GM19023 (cell line): ENCODE data around the gene LTB4R.

Source experiments
- ATAC-seq: cut with Tn5 transposase; IDR thresholded peaks from one replicate; pipeline ENCODE4 v1.9.1; 2021; ENCODE audit warnings: mild to moderate bottlenecking, moderate library complexity; ENCODE audit not compliant: unreplicated experiment

Gene LTB4R

DNA sequence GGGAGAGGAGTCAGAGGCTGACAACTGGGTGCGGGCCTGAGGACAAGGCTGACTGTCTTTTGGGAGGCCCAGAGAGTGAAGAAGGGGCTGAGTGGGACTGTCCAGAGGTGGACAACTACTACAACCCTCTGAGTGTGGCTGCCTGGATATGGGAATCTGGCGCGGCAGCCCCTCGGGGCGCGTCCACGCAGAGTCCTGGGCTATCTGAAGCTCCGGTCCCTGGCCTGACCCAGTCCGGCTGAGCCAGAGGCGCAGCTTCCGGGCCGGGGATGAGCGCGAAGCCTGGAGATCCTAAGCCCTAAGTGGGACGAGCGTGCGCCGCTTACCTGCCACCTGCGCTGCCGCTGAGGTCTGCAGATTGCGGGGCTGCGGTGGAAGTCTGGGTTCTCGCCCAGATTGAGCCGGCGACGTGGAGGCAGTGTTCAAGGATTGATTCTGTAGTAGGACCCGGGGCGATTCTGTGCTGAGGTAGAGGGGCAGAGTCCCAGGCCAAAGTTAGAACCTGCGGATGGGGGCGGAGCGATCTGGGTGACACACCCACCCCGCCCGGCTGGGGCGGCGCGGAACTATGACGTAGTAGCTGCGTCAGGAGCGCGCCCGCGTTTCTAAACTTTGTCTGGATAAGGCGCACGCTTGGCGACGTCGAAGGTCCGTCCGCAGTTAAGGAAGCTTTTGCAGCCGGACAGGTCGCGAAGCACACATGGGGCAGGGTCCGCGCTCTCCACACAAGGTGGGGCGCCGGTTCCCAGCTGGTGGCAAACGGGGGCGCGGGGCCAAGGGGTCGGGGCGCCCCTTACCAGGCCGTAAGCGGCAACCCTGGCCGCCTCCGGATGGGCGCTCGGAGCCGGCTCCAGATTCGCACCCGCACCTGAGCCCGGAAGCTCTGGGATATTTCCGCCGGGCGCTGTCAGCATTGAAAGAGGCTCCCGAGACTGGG, 11.8 kb upstream of the LTB4R start, which contains the start of the genes DHRS1 and NOP9:
DHRS1 (minus strand) TSS at position 526 of the 937 bp plus-strand sequence. CDS start 674 bp downstream, outside the sequence.
NOP9 (plus strand) TSS at position 596 of the 937 bp plus-strand sequence; CDS start at position 701, 105 bp downstream.
- ATAC-seq, result peak; percentile 71

- ATAC-seq, result no peak
Observed at GRCh38 chr14:24300326-24300980, 10.8 kb upstream of the LTB4R start.

GRCh38 chr14:24304019-24304387, 7.3 kb upstream of the LTB4R start:
- ATAC-seq, result no peak

DNA sequence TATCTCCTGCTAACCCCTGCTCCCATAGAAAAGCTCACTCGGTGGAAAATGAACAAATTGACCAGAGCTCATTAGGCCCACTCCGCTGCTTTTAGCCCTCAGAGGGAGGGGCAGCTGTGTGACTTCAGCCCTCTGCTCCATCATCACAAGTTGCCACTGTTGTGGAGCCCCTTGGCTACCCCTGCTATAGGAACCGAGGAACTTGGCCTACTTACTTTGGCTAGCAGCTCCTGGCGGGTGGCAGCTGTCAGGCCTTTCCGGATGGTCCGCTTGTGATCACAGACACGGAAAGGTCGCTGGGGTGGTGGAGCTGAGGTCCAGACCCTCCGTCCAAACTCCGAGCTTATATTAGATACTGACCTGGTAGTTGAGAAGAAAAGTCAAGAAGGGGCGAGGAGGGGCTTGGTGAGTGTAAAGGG, 4.1 kb upstream of the LTB4R start:
- no peak for ATAC-seq

- no peak for ATAC-seq
Observed at GRCh38 chr14:24307575-24308341, 3.5 kb upstream of the LTB4R start, which contains the start of gene CIDEB. TSS of gene CIDEB (minus strand) at chr14:24307977. CDS start at chr14:24307858, 119 bp downstream.

GRCh38 chr14:24308342-24309124, 2.8 kb upstream of the LTB4R start:
- no peak for ATAC-seq

GRCh38 chr14:24309538-24310264, 1.6 kb upstream of the LTB4R start, which contains the start of gene LTB4R2:
TSS of gene LTB4R2 (plus strand) at chr14:24310140. CDS start at chr14:24310665, 525 bp downstream.
- ATAC-seq, result no peak

DNA sequence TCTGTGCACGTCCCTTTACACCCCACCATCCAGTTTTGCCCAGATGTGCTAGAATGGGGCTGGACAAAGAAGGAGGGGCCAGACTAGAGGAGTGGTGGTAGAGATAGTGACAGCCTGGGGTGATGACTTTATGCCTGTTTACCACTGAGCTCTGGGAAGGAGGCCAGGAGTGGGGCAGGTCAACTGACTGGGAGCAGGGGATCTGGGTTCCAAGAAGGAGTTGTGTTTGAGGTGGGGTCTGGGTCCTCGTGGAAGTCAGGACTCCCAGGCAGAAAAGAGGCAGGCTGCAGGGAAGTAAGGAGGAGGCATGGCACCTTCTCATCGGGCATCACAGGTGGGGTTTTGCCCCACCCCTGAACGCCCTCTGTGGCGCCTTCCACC, 1.0 kb upstream of the LTB4R start:
- ATAC-seq, result no peak

DNA sequence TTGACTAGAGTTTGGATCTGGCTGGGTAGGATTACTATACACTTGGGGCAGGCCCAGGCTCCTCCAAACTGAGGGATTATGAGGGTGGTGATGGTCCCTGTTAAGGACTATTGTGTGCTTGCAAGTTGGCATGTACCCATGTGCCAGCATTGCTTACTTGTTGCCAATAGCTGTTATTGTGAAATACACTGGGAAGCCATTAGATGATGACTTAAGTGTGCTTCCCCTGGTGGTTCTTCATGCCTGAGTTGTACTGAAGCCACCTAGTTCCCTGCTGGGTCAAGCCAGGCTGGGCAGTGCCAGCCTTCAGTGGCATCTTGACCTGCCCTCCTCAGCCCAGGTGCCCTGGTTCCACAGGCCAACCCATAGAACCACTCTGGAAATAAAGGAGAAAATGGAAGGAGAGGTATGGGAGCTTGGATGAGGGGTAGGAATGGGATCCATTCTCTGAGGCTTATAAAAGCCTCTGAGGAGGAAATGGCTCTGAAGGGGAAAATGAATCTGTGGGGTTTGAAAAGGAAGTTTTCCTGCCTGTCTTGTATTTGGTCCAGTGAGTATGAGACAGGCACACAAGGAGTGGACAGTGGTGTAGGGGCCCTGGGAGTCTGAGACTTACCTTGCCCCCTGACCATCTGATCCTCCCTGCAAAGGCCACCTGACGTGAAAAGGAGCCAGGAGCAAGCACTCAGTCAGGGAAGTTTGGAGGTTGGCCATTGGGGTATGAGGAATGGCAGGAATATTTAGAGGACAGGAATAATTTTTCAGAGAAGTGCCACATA, 724 bp downstream of the LTB4R start:
- no peak for ATAC-seq

DNA sequence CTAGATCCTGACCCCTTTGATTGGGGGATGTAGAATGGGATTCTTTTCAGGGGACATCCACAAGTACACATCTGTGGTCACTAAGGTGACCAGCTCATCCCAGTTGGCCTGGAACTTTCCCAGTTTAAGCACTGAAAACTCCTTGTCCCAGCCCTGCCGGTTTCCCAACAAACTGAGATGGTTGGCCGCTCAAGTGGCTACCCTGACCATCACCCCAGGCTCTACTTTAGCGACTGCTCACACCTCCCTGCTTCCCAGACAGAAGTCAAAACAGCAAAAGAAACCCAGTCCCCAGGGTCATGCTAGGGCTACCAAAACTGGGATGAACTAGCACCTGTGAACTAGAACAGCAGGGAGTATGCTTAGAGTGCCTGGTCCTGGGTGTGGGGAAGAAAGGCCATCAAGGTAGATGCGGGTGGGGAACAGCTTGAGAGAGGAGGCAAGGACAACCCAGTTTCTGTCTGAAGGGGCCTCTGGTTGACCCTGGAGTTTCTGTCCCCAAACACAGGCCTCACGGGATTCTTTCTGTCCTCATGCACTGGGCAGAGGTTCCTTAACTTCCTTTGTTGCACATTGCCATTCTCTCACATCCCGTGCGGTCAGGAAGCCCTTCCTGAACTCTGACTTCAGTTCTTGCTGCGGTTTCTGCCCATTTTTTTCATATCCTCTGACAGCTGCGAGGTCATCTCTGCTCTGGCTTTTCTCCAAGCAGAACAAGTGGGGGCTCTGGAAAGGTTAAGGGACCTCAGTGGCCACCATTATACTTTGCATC, 1.6 kb downstream of the LTB4R start:
- no peak for ATAC-seq

DNA sequence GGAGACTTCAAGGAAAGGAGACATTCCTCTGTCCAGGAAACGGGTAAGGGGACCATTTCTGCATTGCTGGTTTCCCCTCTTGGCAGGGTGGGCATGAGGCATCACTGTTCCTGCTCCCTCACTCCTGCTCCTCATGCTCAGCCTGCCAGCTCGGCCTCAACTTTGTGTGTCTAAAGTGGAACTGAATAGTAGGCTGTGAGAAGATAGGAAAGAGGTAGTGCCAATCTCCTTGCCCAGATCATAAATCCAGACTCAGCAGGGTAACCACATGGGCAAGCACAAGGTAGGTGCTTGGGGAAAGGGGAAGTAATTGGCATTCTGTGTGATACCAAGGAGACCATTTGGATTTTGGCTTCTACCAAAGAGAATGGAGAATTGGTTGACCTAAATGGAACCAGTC, 2.6 kb downstream of the LTB4R start:
- no peak for ATAC-seq

DNA sequence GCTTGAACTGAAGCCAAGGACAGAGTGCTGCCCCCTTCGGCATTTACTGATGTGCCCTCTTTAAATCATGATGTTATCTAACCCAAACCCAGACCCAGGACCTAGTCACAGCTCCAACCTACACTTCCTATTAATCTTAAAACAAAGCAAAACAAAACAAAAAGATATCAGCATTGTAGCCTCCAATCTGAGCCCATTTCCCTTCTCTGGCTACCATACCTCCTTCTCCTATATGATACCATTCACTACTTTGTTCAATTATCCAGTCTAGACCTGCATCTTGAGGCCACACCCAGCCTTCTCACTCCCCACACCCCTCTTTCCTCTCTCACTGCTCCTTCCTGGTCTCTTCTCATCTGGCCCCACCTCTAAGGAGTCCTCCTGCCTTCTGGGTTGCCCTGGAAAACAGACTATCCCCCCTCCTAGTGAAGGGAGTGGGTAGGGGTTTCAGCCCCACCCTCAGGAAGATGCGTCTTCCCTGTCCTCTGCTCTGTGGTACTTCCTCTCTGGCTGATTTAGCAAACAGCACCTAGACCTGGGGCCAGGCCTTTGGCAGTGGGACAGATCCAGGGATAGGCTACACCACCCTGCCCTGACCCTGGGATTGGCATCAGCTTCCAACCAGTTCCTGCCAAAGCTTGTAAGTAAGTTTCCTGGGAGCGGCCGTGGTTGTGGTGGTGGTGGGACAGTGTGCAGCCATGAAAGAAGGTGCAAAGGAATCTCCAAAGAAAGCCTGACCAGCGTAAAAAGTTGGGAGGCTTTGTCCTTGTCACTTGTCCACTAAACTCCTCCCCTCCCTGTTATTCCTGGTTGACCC, 3.3 kb downstream of the LTB4R start:
- ATAC-seq, result no peak

- no peak for ATAC-seq
Observed at GRCh38 chr14:24315243-24315806, 4.0 kb downstream of the LTB4R start.

DNA sequence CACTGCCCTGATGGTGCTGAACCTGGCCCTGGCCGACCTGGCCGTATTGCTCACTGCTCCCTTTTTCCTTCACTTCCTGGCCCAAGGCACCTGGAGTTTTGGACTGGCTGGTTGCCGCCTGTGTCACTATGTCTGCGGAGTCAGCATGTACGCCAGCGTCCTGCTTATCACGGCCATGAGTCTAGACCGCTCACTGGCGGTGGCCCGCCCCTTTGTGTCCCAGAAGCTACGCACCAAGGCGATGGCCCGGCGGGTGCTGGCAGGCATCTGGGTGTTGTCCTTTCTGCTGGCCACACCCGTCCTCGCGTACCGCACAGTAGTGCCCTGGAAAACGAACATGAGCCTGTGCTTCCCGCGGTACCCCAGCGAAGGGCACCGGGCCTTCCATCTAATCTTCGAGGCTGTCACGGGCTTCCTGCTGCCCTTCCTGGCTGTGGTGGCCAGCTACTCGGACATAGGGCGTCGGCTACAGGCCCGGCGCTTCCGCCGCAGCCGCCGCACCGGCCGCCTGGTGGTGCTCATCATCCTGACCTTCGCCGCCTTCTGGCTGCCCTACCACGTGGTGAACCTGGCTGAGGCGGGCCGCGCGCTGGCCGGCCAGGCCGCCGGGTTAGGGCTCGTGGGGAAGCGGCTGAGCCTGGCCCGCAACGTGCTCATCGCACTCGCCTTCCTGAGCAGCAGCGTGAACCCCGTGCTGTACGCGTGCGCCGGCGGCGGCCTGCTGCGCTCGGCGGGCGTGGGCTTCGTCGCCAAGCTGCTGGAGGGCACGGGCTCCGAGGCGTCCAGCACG, 4.7 kb downstream of the LTB4R start:
- no peak for ATAC-seq

DNA sequence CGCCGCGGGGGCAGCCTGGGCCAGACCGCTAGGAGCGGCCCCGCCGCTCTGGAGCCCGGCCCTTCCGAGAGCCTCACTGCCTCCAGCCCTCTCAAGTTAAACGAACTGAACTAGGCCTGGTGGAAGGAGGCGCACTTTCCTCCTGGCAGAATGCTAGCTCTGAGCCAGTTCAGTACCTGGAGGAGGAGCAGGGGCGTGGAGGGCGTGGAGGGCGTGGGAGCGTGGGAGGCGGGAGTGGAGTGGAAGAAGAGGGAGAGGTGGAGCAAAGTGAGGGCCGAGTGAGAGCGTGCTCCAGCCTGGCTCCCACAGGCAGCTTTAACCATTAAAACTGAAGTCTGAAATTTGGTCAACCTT, 5.3 kb downstream of the LTB4R start:
- ATAC-seq, result no peak
